Measurements from ENCODE around the gene EEF1A2.
"Not testable (repeated sequence)": the region's sequence is repeated elsewhere in the genome, so short reads cannot be mapped to it uniquely, and the experiment has no call there.

The EEF1A2 gene

GRCh38 chr20:63519668-63520503 is 21.0 kb upstream of the EEF1A2 start:
- no peak for DNase-seq (ENCODE audit: extremely low read depth, low read depth)
- peak; percentile 30 for TF ChIP-seq CTCF (IDR thresholded peaks at IDR 0.05; ENCODE audit: low read depth, low read length)

DNA sequence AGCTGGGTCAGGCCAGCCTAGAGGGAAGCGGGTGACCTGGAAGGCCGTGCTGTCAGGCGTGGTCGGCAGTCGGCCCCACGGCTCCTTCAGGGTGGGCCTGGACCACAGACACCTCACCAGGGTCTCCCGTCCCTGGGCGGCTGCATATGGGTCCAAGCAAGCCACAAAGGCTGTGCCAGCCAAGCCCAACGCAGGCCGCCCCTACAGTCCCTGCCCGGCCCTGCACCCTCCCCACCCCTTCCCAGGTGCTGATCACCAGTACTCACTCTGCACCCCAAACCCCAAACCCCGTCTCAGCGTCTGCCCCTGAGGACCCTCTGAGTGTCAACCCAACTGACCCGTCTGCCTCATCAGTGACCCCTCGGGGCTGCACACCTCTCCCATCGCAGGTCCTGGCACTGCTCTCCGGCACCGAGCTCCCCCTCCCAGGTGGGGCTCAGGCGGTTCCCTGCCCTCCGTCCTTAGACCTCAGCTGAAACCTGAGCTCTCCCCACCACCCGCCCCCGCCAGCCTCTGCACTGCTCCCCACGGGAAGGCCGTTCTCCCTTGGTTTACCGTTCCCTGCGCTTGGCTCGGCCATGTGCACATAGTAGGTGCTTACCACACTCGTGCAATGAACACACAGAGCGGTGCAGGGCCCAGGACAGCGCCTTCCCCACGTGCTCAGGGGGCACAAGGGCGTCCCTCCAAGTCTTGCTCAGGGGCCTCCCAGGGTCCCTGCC is 20.2 kb upstream of the EEF1A2 start:
- TF ChIP-seq CTCF (IDR thresholded peaks at IDR 0.05; ENCODE audit: low read depth, low read length): no peak
- no peak for DNase-seq (ENCODE audit: extremely low read depth, low read depth)

DNA sequence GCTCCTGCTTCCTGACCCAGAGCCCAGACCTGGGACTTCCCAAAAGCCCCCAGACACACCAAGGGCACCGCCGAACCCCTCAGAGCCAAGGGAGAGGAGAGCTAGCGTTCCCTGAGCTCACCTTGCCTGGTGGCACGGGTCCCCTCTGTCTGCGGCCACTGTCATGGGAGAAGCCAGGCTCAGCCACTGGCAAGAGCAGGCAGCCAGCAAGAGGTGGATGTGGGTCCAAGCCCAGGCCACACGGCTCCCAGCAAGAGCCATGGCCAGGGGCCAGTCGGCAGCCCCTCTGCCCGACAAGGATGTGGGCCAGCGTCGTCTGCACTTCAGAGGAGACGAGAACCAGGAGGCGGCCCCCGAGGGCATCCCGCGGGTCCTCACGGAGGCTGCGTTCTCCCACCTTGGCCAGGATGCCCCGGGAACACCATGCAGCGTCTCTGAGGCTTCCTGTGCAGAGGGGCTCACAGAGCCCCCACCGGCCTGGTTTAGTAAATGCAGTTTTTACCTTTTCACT is 19.5 kb upstream of the EEF1A2 start:
- DNase-seq (ENCODE audit: extremely low read depth, low read depth): no peak
- TF ChIP-seq CTCF (IDR thresholded peaks at IDR 0.05; ENCODE audit: low read depth, low read length): no peak

DNA sequence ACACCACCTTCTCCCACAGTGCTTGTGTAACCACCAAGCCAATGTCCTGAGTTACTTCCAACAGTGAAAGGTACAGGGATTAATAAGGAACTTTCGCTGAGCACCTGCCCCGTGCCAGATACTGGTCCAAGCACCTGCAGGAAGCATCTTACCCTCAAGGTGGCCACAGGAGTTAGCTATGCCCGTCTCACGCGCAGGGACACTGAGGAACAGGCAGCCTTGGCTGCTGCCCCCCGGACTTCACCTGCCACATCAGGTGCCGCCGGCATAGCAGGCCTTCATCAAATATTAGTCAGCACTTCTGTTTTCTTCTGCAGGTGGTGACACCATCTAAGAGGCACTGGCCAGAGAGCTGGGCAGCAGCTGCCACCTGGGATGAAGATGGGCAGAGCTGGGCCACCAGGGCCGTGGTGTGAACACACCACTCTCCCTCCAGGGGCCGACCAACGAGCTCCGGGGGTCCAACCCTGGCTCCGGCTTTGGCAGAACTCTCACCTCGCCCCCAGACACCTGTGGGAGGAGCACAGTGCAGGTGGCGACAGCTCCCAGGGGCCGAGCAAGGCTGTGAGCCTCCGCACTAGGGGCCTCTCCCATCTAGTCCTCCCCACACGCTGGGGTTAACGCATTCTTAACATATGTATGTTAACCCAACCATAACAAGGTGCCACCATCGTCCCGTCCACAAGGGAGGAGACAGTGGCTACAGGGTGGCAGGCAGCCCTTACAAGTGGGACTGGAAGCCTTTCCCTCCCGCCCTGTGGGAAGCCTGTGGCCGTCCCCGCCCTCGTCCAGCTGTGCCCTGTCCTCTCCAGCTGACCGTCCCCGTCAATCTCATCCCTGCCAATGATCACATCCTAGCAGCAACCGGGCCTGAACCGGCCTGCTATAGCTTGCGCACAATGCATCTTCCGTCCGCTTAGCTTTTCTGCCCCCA is 18.8 kb upstream of the EEF1A2 start:
- DNase-seq (ENCODE audit: extremely low read depth, low read depth): no peak
- TF ChIP-seq CTCF (IDR thresholded peaks at IDR 0.05; ENCODE audit: low read depth, low read length): no peak

GRCh38 chr20:63514520-63514919 is 15.6 kb upstream of the EEF1A2 start:
- DNase-seq (ENCODE audit: extremely low read depth, low read depth): not testable (repeated sequence)

DNA sequence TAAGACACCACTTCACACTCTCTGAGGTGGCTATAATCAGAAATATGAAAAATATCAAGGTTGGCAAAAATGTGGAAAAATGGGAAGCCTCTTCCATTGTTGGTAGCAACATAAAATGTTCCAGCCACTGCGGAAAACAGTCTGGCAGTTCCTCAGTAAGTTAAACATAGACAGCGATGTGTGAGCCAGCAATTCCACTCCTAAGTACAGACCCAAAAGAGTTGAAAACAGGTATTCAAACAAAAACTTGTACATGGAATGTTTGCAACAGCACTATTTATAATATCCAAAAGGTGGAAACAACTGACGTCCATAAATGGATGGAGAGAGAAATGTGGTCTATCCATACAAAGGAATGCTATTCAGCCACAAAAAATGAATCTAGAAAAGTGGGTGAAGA is 14.3 kb upstream of the EEF1A2 start:
- no peak for DNase-seq (ENCODE audit: extremely low read depth, low read depth)
- no peak for TF ChIP-seq CTCF (IDR thresholded peaks at IDR 0.05; ENCODE audit: low read depth, low read length)

DNA sequence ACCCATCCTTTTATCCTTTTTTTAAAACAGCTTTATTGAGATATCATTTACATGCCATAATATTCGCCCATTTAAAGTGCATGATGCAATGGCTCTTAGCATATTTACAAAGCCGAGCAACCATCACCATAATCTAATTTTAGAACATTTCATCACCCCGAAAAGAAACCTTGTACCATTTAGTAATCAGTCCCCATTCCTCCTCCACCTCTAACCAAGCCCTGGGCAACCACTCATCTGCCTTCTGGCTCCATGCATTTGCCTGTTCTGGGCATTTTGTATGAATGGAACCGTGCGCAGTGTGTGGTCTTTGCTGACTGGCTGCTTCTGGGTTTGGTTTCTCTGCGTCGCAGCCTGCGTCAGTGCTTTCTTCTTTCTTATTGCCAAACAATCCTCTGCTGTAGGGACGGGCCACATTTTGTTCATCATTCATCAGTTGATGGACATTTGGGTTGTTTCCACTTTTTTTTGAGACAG is 10.2 kb upstream of the EEF1A2 start:
- no peak for TF ChIP-seq CTCF (IDR thresholded peaks at IDR 0.05; ENCODE audit: low read depth, low read length)
- DNase-seq (ENCODE audit: extremely low read depth, low read depth): no peak
